Activated CD8-positive, alpha-beta memory T cell treated with anti-CD3 and anti-CD28 coated beads for 48 hours (primary cell): Measurements from ENCODE around the gene PALLD.

ENCODE experiments used
- DNase-seq, 3 experiments: peaks; one replicate each; pipeline ENCODE4 v3.0.0-alpha.2; 2020; ENCODE audit warnings: low read depth in 2 of 3, low spot score in 2 of 3

Gene PALLD

DNA sequence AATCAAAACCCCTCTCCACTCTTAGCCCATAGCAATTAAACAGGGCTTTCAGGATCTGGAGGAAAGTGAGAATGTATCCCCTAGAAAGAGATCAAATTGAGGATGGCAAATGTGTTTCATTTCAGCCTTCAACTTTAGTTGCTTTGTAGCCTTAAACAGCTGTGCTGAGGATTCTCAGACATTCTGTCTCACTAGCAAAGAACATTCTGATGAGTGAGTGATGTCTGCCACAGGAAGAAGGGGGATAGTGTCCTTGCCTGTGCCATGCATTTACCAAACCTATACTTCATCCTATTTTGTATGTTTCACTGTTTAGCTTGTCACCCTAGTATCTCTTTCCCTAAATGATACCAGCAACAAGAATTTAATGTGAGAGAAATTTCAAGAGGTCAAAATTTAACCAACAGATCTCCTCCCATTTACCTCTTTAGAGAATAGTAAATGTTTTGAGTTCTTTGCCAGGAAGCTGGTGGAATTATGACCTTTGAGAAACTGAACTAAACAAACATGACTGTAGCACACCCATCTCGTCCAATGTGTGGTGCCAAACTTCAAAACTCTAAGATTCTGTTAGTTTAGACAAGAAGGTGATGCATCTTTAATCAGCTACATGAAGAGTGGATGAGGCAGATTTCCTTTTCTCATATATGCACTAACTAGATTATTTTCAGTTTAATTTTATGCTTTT is 165.6 kb downstream of the PALLD start:
- DNase-seq, result no peak

DNA sequence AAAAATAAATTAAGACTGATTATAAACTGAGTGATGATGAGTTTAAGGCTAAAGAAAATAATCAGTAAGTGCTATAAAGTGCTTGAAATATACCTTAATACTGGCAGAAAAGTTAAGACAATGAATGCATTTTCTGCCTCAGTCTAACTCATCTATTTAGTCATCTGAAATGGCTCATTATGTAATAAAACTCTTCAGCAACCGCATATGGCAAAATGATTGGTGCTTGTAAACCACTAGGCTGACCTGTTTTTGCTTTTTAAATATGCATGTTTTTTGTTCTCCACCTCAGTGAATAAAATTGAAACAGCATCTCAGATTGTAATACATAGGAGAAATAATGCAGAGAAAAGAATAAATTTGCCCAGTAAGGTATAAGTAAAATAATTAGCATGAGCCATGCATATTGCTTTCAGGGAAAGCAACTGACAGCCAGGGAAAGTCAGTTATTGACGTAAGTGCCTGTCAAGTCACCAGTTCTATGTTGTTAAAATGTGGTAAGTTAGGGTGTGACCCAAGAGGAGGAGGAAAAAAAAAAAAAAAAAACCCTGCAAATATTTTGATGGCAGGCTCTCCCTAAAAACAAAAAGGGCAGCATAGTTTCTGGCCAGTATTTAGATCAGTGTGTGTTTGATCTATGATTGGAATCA is 167.5 kb downstream of the PALLD start:
- DNase-seq, result no peak

DNA sequence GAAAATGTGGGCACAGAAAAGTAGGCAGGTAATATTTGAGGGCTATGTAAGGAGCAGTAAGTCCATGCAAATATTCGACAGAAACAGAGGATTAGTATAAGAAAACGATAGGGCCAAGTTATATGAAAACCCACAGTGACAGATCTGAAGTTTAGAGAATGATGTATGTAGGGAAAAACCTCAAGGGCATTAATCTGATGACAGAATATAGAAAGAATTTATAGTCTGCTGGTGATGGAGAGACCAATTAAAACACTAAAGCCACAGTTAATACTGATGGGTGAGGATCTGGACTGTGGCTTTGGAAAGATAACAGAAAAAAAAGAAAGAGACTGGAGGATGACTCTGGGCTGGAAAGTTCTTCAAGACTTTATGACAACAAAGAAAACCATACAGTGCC is 169.7 kb downstream of the PALLD start:
- DNase-seq, result no peak

DNA sequence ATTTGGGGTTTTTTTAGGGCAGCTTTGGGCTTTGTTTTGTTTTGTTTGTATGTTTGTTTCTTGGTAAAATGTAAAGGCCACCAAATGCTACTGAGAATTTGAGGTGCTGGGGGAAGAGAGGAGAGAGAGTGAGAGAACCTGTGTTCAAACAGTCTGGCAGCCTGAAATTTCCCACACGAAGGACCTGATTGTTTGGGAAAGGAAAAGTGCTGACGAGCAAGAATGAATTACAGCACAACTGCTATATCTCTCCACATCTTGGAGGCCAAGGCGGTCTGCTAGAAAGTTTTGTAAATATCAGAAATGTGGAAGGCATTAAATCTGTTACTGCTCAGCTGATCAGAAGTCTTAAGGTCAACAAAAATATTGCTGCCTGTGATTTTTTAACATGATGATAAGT is 170.5 kb downstream of the PALLD start:
- no peak for DNase-seq

DNA sequence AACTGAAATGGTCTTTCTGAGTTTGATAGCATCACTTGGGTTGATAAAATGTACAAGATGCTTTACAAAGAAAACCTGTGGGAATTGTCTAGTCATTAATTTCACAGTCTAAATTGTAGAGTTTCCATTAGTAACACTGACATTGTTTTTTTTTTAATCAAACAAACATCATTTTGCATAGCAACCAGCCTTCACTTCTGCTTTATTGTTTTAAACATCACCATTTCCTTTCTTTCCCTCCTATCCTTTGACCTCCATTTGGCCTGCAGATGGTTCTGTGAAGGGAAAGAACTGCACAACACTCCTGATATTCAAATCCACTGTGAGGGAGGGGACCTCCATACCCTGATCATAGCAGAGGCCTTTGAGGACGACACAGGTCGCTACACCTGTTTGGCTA is 171.1 kb downstream of the PALLD start:
- DNase-seq, result no peak

DNA sequence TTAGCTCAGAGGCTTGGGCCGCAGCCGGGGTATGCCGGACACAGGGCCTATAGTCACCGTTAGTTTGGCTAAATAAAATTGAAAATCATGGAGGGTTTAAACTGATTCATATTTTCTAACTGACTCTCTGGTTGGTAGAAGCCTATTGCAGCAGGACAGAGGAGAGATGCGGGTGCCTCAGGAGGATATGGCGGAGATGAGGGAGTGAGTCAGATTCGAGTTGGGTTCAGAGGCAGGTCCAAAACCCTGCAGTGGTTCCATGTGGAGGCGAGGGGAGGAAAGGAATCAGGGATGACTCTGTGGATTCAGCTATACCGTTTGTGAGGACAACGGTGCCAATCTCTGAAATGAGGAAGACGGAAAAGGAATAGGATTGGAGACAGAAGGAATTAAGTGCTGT is 176.6 kb downstream of the PALLD start:
- no peak for DNase-seq

DNA sequence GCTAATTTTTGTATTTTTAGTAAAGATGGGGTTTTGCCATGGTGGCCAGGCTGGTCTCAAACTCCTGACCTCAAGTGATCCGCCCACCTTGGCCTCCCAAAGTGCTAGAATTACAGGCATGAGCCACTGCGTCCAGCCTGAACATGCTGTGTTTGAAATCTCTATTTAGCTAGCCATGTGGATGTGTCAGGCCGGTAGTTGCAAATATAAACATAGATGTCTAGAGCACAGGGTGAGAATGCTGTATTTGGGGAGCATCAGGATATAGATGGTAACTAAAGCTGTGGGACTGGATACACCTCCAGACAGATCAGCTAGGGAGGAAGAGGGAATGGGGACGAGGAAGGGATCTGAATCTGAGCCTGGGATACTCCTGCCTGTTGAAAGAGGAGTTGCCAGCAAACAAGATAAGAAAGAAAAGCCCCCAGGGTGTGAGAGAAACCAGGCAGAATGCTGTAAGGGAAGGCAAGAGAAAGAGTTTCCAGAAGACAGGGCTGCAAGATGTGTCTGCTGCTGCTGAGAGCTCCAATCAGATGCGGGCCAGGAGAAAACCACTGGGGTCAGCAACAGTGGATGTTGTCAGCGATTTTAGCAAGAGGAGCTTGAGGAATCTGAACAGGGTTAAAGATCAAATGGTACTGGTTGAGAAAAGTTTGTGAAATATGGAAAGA is 177.4 kb downstream of the PALLD start:
- no peak for DNase-seq

DNA sequence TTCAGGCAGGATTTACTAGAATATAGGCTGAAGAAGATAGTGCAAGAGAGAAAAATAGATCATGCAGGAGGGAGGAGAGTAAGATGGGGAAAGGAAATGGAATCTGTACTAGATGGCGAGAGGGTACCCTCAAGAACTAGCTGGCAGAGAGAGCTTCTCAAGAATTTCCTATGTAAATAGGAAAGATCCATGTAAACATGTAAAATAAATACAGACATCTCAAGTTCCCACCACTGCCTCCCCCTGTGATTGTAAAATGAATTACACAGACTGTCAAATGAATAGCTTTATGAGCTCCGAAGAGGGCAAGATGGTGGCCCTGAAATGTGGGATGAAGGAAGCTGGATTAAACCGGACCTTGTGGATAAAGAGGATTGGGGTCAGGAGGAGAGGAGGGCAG is 178.0 kb downstream of the PALLD start:
- DNase-seq, result no peak

DNA sequence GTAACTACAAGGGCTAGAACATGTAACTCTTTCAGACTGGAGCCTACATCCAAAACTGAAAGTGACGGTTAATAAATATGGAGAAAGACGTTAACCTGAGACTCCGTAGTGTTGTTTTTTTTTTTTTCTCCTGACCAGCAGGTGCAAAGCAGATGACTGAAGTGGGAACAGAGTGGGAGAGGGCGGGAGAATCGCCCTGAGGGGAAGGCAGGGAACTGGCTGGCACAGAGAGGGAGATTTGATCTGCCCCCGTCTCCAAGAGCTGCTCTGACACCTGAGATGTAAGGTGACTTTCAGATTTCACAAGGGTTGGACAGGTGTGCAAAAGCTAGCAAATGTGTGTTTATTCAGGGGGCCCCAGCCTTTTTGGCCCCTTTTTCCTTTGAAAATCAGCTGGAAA is 180.2 kb downstream of the PALLD start:
- DNase-seq, result no peak

DNA sequence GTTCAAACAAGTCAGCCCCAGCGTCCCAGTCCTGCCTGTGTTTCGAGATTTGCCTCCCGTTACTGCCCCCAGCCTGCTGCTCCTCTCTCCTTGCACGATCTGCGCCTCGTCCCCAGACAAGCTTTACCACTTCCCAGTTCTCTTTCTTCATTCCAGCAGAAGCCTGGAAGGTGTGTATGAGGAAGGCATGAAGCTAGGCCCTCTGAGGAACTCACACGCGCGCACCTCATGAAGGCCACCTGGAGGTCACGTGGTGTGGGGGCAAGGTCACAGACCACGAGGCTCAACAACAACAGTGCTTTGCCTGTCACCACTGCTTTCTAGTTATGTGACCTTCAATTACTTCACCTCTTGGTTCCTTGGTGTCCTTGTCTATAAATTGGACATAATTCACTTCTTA is 181.0 kb downstream of the PALLD start:
- DNase-seq, result no peak

DNA sequence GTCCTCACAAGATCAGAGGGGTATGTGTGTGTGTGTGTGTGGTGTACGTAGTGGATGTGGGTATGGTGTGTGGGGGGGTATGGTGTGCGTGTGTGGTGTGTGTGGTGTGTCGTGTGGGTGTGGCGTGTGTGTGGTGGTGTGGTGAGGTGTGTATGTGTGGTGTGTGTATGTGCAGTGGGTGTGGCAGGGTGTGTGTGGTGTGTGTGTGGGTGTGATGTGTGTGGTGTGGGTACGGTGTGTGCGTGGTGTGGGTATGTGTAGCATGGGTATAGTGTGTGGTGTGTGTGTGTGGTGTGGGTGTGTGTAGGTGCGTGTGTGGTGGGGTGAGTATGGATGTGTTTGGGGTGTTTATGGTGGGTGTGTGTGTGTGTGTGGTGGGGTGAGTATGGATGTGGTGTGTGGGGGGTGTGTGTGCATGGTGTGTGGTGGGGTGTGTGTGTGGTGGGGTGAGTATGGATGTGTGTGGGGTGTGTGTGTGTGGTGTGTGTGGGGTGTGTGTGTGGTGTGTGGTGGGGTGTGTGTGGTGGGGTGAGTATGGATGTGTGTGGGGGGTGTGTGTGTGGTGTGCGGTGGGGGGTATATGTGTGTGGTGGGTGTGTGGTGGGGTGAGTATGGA is 182.0 kb downstream of the PALLD start:
- no peak for DNase-seq

DNA sequence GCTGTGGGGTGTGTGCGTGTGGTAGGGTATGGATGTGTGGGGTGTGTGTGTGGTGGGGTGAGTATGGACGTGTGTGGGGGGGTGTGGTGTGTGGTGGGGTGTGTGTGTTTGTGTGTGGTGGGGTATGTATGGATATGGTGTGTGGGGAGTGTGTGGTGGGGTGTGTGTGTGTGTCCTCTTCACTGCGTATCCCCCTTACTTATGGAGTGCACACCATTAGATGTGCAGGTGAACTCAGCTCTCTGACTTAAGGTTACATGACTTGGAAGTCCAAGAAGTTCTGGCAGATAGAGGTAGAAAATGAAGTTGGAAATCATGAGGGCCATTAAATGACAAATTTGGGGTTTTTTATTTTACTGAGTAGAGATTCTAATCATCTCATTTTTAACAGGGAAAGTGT is 182.5 kb downstream of the PALLD start:
- DNase-seq, result no peak

DNA sequence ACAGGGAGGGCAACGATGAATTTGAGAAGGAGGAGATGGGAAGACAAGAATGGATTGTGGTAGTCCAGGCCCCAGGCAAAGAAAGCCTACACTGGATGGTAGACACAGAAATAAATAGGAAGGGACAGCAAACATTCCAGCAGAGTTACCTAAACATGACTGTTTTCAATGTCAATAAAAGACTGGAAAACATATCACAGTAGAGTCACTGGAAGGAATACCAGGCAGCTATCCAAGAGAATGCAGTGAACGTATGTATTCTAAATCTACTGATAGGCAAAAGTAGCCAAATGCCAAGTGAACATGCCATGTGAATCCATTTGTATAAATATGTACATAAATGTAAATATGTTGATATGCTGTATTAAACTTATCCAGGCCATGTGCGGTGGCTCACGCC is 183.0 kb downstream of the PALLD start:
- no peak for DNase-seq

DNA sequence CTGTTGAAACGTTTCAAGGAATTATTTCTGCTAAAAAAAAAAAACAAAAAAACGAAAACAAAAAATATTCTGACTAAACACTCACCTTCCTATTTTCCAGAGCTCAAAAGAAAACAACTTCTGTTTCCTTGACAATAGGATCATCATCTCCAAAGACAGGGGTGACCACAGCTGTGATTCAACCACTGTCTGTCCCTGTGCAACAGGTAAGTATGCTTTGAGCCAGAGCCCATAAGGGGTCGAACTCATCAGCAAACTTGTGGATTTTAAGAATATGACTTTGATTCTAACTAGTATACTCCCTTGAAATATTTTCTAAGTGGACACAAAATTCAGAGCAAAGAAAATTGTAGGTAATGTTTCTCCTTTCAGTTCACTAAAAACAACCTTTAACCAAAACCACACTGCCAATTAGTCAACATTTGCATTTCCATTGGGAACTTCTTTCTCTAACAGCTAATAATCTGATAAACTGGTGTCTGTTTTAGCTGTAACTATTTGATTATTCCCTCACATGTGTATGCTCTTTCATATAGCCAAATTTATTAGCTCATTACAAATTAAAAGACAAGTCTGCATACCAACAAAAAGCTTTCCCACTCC is 186.1 kb downstream of the PALLD start:
- no peak for DNase-seq

DNA sequence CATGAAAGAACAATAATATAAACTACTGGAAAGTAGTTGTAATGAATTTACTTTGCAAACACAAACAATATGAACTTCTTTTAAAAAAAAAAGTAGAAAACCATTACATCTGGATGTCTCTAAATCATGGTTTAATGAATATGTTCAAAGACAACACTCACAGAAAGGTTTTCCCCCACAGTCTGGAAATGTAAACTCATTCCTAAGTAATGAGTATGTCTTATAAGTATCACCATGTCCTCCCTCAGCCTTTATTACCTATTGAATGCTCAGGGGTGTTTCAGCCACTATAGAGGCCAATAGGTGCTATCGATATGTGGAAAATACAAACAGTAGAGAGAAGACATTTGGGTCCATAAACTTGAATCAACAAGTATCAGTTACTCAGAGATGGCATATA is 186.7 kb downstream of the PALLD start:
- DNase-seq, result no peak

DNA sequence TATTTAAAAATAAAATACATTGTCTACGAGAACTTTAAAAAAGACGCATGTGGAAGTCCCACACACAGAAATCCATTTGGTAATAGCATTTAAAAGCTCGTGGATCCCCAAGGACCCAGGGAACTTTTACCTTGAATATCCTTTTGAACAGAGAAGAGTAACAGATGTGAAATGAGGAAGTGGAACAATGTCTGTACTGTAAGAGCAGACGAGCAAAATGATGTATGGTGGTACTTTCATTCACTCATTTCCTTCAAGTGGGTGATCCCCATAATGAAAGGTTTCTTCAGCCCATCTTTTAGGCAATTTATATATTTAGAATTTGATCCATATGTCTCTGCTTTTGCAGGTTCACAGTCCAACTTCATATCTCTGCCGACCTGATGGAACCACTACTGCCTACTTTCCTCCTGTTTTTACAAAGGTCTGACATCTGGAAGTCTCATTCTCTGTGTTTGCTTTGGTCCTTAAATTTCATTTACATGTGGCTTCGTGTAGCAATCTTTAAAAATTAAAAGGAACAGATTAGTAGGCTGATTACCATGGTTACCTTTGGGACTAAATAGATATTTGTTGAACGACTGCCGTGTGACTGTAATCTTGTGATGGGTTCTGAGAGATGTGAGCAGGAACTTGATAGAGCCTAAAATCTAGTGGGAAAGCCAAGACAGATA is 188.4 kb downstream of the PALLD start:
- DNase-seq, result no peak

DNA sequence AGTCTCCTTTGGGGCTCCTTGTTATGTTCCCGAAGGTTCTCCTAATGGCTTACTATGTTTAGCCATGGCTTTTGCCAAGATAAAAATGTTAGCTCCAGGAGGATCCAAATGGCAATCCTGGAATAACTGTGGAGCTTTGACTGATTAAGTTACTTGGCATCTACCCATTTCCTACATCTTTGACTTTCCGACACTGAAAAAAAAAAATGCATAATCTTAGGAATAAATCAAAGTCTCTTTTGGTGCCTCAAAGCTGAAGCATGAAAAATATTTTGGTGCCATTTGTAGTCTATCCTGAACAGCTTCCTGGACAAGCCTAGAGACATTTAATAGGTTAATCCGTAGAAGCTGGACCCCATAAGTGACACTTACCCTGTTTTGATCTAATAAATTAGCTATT is 191.7 kb downstream of the PALLD start:
- no peak for DNase-seq

DNA sequence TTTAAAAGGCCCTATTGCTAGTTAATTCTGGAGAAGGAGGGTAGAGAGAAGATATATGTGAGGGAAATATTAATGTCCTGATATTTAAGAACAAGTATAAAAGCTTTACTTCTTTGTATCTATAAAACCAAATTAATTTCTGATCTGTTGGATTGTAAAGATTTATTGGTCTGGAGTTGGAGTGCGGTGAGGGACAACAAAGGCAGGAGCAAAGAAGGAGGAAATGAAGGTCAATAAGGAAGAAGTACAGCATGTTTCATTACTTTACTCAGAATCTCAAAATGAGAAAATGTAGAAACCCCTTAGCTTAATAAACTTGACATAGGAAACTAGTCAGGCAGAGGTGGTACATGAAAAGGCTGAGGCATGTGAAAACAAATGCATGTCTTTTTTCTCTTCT is 192.9 kb downstream of the PALLD start:
- no peak for DNase-seq

DNA sequence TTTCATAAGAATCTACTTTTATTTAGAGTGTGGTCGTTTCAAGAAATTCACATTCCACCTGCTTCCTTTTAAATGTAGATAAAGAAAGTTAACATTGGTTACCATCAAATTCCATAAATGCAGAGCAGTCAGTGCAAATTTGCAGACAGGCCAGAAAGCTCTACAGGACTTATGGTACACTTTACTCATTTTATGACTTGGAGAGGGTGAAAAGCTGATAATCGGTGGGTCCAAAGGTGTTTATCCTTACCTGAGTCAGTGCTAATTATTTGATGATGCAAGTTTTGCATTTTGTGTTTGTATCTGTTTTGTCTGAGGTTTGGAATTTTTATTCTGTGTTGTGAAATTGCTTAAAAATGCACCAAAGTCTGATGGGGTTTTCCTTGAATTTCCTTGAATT is 193.3 kb downstream of the PALLD start:
- DNase-seq, result no peak

DNA sequence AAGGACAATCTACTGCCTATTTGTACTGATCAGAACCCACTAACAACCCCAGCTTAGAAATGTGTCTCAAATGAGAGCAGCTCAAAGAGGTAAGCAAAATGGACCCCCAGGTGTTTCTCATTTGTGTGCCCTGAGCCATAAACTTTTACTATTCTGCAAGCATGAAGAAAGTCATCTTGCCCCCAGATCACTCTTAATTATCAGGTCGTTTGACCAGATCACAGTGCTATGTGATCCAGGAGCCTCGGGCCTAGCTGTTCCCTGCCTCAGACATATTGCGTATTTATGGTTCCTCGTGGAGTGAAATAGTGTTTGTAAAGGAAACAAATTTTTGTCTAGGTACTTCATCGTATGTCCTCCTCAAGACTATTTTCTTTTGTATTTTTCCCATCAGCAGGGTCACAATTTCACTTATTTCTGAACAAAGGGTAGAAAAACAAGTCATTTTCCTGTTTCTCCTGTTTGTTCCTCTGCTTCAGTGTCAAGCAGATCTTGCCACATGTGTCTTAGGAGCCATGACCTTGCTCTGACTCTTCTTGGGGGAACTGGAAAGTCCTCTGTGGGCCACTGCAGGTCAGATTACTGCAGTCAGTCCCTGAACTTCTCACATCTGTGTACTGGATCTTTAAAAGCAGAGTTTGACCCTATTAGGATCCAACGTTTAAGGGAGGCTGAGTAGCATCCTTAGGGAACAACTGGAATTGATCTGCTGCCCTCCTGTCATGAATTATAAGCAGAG is 194.9 kb downstream of the PALLD start:
- DNase-seq, result no peak
